HuH-7 (cell line): ENCODE data around the gene HSD17B8.

Experiments
- DNase-seq: peaks from one replicate; pipeline ENCODE4 v3.0.0; 2011; ENCODE audit warnings: low spot score

HSD17B8 gene

DNA sequence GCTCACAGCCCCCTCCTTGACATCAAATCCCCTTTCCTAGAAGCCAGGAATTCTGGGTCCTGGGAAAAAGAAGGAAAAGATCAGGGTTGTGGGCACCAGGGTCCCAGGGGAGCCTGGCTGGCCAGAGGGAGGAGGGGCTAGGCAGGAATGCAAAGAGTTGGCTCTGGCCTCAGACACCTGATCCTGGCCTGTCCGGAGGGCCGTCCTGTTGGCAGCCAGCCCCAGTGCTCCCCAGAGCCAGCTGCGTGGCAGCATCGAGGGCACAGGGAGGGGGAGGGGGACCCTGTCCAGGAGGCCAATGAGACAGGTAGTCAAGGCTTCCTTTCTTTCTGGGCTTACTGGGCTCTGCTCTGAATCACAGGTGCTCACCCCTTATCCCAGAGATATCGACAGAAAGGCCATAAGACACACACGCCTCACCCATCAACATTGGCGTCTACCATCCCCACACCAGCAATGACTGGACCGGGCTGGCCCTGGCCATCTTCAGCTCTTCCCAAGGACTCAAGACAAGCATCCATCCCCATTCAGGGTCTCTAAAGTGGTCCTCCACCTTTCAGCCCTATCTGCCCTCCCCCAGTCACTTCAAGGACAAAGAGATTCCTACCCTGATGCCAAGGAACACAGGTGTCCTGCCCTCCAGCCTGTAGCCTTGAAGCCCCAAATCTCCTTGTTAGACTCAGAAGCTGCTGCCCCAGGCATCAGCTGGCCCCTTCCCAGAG lies 12.9 kb upstream of the HSD17B8 start:
- DNase-seq: no peak

DNA sequence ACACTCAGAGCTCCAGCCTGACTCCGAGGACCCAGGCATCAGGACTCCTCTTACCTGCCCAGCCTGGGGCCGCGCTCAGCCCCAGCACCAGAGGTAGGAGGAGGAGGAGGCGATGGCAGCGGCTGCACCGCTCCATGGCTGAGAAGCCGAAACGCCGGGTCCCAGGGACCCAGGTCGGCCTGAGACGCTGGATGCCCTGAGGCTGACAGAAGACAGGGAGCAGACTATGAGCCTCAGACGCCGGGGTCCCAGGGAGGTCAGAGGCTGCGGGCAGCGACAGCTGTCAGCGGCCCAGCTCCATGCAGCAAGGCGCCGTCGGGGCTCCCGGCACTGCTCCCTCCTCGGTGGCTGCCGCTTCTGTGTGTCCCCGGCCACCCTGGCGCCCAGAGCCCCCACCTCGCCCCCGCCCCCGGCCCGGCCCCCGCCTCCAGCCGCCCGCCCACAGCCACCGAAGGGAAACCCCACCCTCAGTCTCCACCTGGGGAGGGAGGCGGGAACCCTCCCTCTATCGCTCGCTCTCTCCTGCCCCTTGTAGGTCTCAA lies 12.3 kb upstream of the HSD17B8 start, which contains the start of gene COL11A2:
Gene COL11A2 (minus strand): TSS at position 363 of the 542 bp plus-strand sequence. CDS start 227 bp downstream, at position 136.
- no peak for DNase-seq

DNA sequence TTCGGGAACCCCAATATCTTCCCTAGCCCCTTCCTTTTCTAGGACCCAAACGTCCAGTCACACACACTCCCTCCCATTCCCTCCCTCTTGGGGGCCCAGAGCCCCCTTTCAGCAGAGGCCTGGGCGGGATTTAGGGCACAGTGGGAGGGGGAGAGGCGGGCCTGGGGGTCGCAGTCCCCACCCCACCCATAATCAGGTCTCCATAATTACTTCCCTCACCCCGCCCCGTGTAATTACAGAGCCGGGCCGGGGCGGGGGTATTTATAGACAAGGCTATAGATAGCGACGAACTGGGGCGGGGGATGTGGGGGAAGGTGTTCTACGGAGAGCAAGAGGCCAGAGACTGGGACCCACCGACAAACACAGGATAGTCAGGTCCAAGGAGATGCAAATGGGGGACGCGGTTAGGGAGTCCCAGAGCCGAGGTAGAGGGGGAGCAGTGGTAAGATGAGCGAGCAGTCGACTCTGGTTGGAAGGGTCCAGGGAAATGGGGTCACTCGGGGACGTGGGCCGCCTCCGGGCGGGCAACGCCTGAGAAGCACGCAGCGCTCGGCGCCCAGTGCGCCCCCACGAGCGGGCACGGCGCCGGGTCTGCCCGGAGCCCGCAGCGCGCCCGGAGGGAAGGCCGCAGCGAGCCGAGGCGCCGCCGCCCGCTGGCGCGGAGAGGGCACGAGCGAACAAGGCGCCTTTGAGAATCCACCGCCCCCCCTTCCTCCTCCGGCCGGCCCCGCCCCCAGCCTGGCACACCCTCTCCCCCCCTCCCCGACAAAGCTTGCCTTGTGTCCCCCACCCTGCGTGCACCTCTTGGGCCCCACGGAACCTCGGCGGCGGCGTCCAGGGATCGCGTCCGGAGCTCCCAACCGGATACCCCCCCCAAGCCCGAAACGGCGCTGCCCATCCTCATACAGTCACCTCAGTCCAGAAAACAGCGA lies 11.5 kb upstream of the HSD17B8 start:
- no peak for DNase-seq

DNA sequence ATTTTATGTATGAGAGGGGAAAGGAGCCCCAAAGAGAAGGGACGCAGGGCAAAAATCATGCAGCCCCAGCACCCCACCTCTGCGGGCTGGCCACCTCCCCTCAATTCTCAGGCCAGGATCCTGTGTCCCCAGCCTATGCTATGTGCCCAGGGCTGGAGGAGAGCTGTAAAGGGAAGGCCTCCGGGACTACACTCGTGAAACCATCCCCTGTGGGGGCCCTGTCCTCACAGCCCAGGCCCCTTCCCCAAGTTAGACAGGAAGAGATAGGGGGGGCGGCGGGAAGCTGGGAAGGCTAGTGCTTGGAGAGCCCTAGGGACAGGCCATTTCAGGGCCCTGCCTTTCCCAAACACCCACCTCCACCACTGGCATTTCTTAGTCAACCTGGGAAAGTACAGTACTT lies 10.8 kb upstream of the HSD17B8 start:
- no peak for DNase-seq

DNA sequence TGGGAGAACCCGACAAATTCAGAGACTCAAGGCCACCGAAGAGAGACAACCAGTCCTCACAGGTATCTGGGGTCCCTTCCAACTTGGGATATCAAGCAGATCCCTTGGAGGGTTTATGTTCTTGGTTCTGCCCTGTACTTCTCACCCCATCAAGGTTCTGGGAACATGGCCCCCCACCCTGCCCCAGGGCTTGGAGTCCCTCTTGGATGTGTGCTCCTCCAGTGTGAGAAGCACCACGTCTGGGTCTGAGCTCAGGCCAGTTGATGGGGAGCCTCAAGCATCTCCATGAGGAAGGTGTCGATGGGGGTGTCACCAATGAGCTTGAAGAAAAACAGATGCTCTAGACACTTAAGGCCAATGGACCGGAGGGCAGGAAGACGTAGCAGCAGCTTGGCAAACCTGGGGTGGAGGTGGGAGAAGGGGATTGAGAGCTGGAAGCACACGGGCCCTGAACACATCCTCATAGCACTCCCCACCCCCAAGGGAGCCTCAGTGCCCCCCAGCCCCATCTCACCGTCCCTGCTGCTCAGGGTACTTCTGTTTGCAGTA lies 9.9 kb upstream of the HSD17B8 start:
- no peak for DNase-seq

DNA sequence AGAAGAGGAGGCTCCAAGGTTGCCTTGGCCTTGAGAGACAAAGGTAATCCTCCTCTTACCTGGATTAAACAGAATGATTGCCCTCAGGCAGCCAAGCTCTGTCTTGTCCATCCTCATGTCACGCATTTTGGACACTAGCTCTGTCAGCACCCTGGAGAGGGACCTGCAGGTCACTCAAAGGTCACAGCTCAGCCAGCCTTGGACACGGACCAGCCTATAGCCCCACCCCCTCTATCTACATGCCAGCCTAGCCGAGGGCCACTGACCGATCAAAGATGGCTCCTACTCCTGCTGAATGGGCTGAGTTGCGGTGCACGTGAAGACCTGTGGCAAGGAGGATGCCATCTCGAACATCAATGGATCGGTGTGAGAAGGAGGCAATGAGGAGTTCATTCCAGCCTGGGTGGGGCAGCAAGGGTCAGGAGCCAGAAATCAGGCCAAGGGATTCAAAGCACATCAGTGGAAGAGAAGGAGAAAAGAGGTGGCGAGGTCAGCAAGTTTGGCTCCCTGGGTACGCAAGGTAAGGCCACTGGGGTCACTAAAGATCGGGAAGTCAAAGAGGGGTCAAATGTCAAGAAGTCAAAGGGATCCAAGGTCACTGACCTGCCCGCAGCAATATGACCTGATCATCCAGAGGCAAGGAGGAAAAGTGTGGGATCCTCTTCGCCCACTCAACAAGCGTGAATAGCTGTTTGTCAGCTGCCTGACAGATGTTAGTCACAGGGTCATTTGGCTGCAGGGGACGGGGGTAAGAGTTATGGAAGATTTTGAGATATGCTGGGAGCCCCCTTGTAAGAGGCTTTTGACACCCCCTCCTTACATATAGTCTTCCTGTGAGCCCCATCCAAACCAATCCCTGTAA lies 8.9 kb upstream of the HSD17B8 start:
- no peak for DNase-seq

DNA sequence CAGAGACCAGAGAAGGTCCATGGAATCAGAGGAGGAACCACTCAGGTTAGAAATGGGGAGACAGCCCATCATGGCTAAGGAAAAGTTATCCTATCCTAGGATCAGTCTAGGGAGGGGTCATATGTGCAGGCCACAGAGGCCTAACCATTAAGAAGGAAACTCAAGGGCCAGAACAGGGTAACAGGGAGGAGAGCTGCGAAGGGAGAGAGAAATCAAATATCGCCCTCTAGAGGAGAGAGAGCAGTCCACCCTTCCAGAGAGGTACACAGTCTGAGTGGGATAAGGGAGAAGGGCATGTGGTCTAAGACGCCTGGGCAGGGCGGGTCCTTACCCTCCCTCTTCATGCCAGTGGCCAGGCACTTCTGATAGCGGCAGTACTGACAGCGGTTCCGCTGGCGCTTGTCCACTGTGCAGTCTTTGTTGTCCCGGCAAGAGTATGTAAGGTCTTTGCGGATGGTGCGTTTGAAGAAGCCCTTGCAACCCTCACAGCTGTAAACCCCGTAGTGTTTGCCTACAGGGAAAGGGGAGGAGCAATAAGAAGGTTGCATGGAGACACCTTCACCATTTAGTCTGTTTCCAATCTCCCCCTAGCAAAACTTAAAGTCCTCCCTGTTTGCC lies 6.9 kb upstream of the HSD17B8 start:
- peak; percentile 76 for DNase-seq

DNA sequence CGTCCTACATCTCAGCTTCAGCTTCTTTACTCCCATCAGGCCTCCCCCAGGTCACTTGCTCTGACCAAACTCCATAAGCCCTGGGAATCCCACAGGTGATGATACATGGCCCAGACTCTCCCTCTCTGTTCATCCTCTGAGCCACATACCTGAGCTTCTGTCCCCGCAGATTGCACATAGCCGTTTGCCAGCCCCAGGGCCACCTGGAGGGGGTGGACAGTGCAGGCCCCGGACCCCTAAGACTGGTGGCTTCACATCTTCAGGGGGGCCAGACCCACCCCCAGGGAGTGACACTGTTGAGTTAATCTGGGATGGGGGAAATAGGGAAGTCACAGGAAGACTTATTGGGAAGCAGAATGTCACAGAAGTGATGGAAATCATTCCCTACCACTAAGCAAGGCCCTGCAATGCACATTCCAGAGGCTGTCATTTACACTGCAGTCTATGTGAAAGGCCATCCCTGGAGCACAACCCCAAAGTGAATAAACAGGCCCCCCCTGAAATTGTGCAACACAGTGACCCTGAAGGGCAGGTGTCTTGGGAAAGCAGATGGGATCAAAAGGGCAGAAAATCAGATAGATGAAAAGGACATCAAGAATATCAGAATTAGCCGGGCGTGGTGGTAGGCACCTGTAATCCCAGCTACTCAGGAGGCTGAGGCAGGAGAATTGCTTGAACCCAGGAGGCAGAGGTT lies 6.1 kb upstream of the HSD17B8 start:
- no peak for DNase-seq

DNA sequence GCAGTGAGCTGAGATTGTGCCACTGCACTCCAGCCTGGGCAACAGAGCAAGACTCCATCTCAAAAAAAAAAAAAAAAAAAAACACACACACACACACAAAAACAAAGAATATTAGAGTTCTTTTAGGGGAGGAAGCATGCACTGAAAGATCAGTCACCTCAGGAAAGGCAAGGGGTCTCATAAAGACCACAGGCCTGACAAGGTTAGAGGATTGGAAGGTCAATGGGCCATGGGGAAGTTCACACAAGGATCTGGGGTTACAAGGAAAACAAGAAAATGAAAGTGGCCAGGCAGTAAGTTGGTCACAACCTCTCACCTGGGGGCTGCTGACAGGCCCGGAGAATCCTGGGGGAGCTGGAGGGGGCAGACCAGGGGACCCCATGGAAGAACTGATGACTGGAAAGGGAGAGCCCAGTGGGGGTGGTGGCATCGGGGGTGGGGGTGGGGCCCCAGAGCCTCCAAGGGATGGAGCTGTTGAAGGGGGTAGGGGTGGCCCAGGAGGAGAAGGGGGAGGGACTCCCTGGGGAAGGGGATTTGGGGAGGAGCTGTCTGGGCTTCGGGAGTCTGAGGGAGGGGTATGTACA lies 5.5 kb upstream of the HSD17B8 start:
- no peak for DNase-seq

DNA sequence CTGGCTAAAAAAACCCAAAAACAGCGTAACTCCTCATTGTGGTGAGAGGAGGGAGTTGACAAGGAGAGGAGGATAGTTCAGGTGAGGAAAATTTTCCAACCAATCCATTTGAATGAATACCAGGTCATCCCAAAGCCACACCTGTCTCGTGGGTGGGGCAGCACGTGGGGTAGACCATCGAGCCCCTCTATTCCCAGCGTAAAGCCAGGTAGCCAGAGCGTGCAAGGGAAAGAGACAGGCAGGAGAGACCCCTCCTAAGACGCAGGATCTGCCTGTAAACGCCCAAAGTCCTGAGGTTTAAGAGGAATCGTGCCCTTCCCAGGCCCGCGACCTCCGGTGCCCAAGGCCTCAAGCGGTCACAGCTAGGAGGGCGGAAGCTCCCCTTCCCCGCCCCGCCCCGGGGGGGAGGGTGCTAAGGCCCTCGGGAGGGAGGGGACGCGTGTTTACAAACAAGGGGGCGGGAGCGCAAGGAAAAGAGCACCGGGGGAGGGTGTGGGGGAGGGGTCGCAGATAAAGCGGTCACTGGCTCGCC lies 4.7 kb upstream of the HSD17B8 start:
- DNase-seq: peak; percentile 86

DNA sequence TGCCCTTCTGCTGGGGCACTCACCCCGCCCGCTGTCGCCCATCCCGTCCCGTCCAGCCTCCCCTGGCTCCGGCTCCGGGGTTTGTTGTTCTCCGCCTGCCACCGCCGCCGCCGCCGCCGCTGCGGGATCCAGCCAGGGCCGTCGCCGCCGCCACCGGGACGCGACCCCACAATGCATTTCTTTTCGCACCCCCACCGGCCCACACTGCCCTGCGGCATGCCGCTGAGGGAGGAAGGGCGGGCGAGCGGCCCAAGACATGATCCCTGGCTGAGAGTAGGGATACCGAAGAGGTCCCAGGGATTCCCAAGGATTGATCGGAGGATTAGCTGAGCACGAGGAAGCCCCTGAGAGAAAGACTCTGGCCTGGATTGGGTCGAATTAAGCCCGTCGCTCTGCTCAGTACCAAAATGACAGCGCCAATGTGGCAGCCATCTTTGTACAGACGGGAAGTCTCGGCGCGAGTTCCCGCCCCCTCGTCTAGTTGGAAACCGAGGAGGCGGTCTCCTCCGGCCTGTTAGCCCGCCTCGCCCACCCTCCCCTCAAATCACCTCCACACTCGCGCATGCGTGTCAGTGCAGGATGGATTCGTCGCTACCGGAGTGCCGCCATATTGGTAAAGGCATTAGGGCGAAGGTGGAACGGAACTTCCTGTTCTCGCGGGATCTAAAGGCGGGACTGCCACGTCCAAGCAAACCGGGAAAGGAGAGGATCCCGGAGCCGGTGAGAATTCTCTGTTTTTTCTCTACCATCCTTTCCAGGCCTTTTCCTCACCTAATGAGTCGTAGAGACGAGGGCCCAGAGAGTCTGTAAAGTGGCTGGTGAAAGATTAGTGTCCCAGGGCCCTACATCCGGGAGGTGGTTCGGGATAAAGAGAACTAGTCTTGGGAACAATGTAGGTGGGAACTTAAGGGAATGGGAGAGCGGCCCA lies 4.0 kb upstream of the HSD17B8 start, which contains the start of the genes RXRB and SLC39A7:
Gene RXRB (minus strand): TSS at position 447 of the 928 bp plus-strand sequence. CDS start 189 bp downstream, at position 258.
Gene SLC39A7 (plus strand): TSS at position 649 of the 928 bp plus-strand sequence. CDS start 379 bp downstream, outside the sequence.
- peak; percentile 93 for DNase-seq

DNA sequence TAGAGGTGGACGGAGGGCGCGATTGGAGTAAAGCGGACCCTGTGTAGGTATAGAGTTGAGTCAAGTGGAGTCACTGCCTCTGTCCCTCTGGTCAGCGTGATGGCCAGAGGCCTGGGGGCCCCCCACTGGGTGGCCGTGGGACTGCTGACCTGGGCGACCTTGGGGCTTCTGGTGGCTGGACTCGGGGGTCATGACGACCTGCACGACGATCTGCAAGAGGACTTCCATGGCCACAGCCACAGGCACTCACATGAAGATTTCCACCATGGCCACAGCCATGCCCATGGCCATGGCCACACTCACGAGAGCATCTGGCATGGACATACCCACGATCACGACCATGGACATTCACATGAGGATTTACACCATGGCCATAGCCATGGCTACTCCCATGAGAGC lies 3.3 kb upstream of the HSD17B8 start:
- DNase-seq: no peak

DNA sequence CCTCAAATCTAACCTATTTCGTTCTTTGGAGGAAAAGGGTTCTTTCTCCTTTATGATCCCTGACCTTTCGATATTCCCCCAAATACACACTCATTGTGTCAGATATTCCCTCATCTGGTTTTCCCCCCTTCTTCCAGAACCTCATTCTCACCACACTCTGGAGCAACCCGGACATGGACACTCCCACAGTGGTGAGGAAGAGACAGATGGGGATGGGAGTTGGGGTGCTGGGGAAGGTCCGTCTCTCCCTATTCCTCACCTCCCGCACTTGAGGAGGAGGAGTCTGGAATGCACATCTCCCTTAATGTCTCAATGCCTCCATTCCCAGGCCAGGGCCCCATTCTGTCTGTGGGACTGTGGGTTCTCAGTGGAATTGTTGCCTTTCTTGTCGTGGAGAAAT lies 2.5 kb upstream of the HSD17B8 start:
- no peak for DNase-seq

DNA sequence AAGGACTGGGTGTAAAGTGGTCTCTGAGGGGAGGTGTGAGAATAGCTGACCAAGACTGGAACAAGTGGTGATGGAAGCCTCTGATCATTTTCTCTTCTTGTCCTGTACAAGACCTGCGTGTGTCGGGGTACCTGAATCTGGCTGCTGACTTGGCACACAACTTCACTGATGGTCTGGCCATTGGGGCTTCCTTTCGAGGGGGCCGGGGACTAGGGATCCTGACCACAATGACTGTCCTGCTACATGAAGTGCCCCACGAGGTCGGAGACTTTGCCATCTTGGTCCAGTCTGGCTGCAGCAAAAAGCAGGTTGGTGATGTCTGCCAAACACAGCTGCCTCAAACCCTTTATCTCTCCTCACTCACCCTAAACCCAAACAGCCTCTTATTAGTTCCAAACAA lies 1.7 kb upstream of the HSD17B8 start:
- no peak for DNase-seq

DNA sequence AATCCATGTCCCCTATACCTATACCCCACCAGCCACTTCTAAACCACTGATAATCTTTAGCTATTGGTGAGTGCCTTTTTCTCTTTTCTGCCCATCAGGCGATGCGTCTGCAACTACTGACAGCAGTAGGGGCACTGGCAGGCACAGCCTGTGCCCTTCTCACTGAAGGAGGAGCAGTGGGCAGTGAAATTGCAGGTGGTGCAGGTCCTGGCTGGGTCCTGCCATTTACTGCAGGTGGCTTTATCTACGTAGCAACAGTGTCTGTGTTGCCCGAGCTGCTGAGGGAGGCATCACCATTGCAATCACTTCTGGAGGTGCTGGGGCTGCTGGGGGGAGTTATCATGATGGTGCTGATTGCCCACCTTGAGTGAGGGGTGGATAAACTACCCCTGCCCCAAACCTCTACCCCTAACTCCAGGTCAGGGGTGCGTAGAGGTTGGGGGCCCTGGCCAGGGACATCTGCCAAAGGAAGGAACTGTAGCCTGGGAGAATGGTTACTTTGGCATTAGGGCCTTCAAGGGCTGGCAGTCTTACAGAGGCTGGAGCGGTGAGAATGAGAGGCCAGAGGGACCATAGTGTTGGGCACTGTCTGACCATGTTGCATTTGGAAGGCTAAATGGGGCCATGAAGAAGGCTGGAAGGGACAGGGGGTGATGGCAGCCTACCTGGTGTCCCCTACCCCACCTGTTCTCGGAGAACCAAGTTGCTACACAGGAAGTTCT lies 851 bp upstream of the HSD17B8 start:
- DNase-seq: no peak

DNA sequence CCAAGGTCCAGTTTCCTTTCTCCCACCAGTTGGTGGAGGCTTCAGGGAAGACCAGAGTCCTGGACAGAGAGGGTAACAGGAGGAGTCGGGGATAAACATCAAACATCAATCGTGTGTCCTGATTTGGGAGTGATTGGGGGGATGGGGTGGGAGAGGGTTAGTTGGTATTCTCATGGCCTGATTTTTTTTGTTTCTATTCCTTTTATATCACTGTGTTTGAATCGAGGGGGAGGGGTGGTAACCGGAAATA lies 365 bp upstream of the HSD17B8 start:
- no peak for DNase-seq

DNA sequence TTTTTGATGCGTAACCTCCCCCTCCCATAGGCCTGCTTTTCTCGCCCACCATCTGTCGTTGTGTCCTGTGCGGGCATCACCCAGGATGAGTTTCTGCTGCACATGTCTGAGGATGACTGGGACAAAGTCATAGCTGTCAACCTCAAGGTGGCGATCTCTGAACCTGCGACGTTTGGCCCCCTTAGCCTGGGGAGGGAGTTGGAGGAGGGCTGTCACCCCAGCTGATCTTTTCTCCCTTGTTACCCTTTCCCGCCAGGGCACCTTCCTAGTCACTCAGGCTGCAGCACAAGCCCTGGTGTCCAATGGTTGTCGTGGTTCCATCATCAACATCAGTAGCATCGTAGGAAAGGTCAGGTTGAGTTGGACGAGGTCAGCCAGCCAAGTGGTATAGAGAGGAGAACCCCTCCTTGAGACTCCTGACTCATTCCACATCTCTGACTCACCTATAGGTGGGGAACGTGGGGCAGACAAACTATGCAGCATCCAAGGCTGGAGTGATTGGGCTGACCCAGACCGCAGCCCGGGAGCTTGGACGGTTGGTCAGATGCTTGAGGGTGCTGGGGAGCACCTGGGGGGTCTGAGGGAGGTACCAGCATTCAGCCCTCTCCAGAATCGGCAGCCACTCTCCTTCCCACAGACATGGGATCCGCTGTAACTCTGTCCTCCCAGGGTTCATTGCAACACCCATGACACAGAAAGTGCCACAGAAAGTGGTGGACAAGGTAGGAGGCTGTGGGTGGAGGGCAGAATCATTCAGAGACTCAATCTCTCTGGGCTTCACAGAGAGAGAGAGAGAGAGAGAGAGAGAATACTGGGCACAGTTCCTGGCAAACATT lies 954 bp downstream of the HSD17B8 start:
- no peak for DNase-seq
